Cerebellar nuclear complex (tissue), 1 donor: Measurements from ENCODE around the gene HOTAIR.

Experiments used
- DNase-seq, 2 experiments: peaks; one replicate each; lab custom pipeline; 2025; lab: John Stamatoyannopoulos, UW

The HOTAIR gene

GRCh38 chr12:53976172-53976822 lies 1.5 kb upstream of the HOTAIR start:
- no peak for DNase-seq

- no peak for DNase-seq
These were observed 862 bp upstream of the HOTAIR start for GRCh38 chr12:53975479-53976152.

GRCh38 chr12:53975064-53975471 lies 314 bp upstream of the HOTAIR start:
- no peak for DNase-seq

GRCh38 chr12:53973236-53974042 lies 1.3 kb downstream of the HOTAIR start:
- no peak for DNase-seq

- no peak for DNase-seq
These were observed 2.0 kb downstream of the HOTAIR start, which contains the start of gene HOXC11 for GRCh38 chr12:53972722-53973235. Gene HOXC11 (plus strand): TSS chr12:53973126. CDS start chr12:53973242, 116 bp downstream.

GRCh38 chr12:53972152-53972702 lies 2.5 kb downstream of the HOTAIR start:
- no peak for DNase-seq

GRCh38 chr12:53971686-53972085 lies 3.1 kb downstream of the HOTAIR start:
- DNase-seq, result no peak

- DNase-seq, result no peak
These were observed 3.6 kb downstream of the HOTAIR start for GRCh38 chr12:53971129-53971528.

GRCh38 chr12:53970451-53970850 lies 4.3 kb downstream of the HOTAIR start:
- DNase-seq, result no peak

- DNase-seq, result no peak
These were observed 5.0 kb downstream of the HOTAIR start for GRCh38 chr12:53969588-53970259.

- no peak for DNase-seq
These were observed 6.3 kb downstream of the HOTAIR start for GRCh38 chr12:53968214-53969127.

GRCh38 chr12:53967421-53967925 lies 7.3 kb downstream of the HOTAIR start:
- no peak for DNase-seq

GRCh38 chr12:53966385-53967133 lies 8.2 kb downstream of the HOTAIR start:
- no peak for DNase-seq

- no peak for DNase-seq
These were observed 8.7 kb downstream of the HOTAIR start for GRCh38 chr12:53966085-53966384.

GRCh38 chr12:53965281-53966084 lies 9.3 kb downstream of the HOTAIR start:
- no peak for DNase-seq

- no peak for DNase-seq
These were observed 10.4 kb downstream of the HOTAIR start for GRCh38 chr12:53964315-53964713.

GRCh38 chr12:53963434-53964314 lies 11.1 kb downstream of the HOTAIR start:
- DNase-seq, result no peak

GRCh38 chr12:53963005-53963404 lies 11.7 kb downstream of the HOTAIR start:
- no peak for DNase-seq
